HUDEP-2 (cell line): ENCODE data around the gene MTOR.

Source experiments
- DNase-seq, 76 experiments: peaks; one replicate each; lab custom pipeline; 2025; ENCODE audit not compliant: unreplicated experiment in 76 of 76; lab: John Stamatoyannopoulos, UW

Gene MTOR

GRCh38 chr1:11229203-11229602 is 33.1 kb downstream of the MTOR start:
- DNase-seq: no peak

DNA sequence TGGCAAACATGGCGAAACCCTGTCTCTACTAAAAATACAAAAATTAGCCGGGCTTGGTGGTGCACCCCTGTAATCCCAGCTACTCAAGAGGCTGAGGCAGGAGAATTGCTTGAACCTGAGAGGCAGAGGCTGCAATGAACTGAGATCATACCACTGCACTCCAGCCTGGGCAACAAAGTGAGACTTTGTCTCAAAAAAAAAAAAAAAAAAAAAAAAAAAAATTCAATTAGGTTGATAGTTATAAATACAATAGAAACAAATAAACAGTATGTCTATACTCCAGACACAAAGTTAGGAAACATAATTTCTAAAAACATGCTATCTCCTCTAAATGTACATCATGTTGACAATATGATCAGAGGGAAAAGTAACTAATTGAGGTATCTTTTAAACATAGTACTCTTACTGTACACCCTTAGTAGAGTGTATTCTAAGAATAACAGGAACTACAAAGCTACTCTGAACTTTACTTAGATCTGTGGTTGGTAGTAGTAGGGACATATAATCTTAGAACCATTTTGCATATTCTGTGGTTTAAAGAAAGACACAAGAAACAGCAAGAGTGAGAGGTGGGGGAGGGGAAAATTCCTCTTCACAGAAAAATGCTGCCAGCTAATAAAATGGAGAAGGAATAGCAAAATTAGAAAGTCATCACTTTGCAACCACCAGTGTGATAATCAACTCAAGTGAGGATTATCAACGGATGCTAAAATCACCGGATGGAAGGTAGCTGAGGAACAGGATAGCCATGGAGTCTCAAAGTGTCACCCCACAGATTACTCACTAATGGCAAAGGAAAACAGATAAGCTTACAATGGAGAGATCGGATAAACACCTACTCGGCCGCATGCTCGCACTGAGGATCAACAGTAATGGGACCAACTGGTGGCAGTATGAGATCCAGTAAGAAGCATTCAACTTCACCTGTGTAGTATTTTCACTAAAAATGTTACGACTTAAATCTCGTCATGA is 35.0 kb downstream of the MTOR start:
- DNase-seq: no peak

DNA sequence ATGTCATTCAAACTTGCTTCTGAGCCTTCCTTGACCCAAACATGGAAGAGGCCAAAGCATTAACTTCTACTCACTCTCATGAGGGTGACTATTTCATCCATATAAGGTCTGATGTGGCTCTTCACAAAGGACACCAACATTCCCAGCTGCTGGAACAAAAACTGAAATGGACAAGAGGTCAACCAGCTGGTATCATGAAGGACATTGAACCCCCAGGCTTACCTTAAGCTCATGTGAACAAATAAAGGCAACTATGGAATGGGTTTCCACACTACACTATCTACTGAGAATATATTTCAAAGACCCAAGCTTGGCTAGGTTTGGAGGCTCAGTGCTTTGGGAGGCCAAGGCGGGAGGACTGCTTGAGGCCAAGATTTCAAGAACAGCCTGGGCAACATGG is 46.3 kb downstream of the MTOR start:
- DNase-seq: no peak

GRCh38 chr1:11215381-11216005 is 46.9 kb downstream of the MTOR start:
- DNase-seq: no peak

DNA sequence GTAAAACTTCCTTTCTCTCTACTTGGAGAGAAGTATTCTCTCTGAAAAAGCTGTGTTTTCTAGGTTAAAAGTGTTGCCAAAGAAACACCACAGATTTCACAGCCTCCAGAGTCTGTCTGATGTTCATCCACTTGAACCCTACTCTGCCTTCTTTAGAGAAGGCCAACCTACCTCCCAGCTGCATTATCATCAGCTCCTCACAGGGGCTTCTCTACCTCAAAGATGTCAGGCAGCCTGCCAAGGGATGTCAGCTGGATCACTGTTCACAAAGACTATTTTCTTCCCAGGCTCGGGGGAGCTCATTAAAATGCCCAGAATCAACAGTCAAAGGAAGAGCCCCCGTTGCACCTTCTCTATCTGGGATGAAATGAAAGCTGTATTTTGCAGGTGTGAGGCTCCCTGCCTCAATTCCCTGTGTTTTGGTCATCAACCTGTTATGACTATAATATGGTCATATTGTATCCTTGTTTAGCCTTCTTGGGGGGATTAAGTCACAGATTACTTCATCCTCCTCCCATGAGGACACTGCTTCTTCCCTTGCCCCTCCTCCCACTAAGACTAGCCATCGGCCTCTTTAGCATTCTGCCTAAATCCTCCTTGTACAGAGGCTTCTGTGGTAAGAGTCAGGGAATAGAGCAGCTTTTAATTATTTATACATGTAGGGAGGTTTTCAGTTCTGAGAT is 47.5 kb downstream of the MTOR start:
- no peak for DNase-seq

- no peak for DNase-seq
Measured at GRCh38 chr1:11211925-11212587, 50.3 kb downstream of the MTOR start.

DNA sequence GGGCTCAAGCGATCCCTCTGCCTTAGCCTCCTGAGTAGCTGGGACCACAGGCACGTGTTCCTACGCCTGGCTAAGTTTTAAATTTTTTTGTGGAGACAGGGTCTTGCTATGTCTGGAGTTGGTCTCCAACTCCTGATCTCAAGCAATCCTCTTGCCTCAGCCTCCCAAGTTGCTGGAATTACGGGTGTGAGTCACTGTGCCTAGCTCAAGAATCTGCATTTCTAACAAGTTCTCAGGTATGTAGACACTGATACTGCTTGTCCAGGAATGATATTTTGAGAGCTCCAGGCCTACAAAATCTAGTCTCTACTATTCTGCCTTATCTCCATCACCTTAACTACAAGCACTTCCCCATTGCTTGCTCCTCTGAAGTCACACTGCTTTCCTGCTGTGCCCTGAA is 50.9 kb downstream of the MTOR start:
- DNase-seq: no peak

GRCh38 chr1:11207898-11208611 is 54.3 kb downstream of the MTOR start:
- DNase-seq: no peak

- no peak for DNase-seq
Measured at GRCh38 chr1:11204396-11205190, 57.8 kb downstream of the MTOR start.

DNA sequence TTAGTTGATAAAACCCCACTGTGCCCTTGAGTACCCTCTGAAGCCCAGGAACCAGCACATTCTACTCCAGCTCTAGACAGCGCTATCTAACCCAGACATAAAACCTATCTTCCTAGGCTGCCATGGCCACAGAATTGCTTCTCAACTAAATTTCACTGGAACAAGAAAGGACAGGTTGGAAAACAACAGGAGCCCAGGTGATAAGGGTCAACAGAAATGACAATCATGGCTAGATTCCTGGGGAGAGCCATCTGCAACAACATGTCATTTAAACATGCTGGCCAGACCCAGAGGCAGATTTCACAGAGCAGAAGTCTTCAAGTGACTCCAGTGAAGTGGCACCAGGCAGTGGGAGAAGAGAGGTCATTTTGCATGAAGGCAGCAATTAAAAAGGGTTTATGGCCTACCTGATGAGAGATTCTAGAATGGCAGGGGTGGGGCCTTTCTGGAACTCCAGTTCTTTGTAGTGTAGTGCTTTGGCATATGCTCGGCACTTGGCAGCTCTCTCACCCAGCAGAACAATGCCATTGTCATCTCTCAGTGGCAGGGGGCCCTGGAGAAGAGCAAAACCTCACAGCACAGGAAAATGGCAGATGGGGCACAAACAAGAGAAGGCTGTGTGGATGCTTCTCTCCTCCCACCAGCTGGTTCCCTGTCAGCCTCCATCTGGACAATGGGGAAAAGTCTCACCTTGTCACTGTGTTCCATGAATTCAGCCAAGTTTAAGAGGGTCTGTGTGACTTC is 63.3 kb downstream of the MTOR start:
- no peak for DNase-seq

DNA sequence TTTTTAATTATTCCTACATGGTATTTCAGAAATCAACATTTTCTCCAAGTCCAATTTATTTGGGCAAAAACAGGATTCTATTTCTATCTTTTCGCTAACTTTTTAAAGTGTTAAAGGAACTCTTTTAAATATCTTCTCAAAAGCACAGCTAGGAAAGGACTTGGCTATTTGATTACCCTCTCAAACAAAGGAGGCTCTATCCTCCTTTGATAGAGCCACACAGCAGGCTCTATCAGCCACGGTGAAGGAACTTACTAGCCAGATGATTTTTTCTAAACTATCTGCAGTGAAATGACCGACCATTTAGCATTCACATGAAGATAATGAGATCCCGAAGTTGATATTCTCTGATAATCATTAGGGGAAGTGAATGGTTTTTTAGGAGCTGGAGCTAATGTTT is 64.1 kb downstream of the MTOR start:
- DNase-seq: no peak

- no peak for DNase-seq
Measured at GRCh38 chr1:11197359-11197758, 65.0 kb downstream of the MTOR start.

- DNase-seq: no peak
Measured at GRCh38 chr1:11196945-11197344, 65.4 kb downstream of the MTOR start.

DNA sequence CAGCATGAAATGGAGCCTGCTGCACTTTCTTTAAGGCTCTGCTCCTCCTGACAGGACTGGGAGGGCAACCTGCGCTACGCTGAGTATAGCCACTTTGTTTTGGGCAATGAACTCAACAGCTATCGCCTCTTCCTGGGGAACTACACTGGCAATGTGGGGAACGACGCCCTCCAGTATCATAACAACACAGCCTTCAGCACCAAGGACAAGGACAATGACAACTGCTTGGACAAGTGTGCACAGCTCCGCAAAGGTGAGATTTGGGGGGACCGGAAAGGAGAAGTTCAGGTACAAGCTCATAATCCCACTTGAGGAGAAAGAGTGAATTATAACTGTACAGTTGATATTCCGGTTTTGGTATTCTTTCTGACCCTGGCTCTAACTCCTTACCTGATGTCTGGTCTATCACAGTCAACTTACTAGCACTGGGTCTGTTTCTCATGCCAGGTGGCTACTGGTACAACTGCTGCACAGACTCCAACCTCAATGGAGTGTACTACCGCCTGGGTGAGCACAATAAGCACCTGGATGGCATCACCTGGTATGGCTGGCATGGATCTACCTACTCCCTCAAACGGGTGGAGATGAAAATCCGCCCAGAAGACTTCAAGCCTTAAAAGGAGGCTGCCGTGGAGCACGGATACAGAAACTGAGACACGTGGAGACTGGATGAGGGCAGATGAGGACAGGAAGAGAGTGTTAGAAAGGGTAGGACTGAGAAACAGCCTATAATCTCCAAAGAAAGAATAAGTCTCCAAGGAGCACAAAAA is 67.8 kb downstream of the MTOR start:
- DNase-seq: no peak

- no peak for DNase-seq
Measured at GRCh38 chr1:11193376-11193775, 69.0 kb downstream of the MTOR start.

DNA sequence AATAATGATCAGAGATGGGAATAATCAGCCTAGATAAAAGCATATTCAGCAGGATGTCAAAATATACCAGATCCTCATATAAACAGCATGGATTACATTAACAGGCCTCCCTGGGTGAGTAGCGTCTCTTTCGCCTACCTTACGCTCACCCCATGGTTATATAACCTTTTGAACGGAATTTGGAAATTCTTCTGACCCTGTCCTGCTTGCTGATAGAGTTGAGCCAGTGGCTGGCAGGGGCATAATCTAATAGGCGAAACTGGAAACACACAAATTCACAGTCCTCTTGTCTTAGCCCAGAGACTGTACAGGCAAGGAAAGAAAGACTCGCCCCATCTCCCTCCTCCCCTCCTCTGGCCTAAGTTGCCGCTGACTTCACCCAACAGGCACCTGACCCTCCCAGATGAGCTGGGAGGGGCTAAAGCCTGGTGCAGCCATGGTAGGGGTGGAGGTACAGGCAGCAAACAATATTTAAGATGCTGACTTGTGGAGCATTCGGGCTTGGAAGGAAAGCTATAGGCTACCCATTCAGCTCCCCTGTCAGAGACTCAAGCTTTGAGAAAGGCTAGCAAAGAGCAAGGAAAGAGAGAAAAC is 73.4 kb downstream of the MTOR start, which contains the start of gene ANGPTL7:
TSS of gene ANGPTL7 (plus strand) at position 498 of the 594 bp plus-strand sequence. CDS start 225 bp downstream, outside the sequence.
- DNase-seq: no peak

DNA sequence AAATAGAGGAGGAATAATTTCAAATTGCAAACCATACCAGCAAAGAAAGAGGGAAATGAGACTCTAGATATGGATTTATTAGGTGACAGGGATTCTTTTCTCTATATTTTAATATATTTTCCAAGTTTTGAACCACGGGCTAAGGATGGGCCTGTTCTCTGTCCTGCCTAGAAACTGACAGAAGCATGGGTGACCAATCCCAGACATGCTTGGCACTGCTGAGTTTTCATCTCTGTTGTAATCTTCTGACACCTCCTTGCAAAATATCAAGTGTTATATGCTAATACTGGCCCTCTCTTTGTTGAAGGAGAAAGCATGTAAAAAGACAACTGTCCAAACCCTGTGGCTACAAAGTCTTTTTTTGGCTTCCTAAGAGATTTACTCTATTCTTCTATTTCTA is 74.0 kb downstream of the MTOR start:
- DNase-seq: no peak

- DNase-seq: no peak
Measured at GRCh38 chr1:11187931-11188330, 74.4 kb downstream of the MTOR start.
